Progenitor cell of endocrine pancreas (in vitro differentiated cells): Measurements from ENCODE around the gene KRTAP10-6. TPM values are rescaled to one million over a fixed set of nuclear protein-coding genes. Genes with fewer than 3 reads are reported as not detected.
"Not testable (repeated sequence)": the region's sequence is repeated elsewhere in the genome, so short reads cannot be mapped to it uniquely, and the experiment has no call there.

Experiments used
- DNase-seq: peaks from one replicate; pipeline ENCODE4 v3.0.0; 2021; ENCODE audit warnings: low spot score; ENCODE audit not compliant: unreplicated experiment
- H3K27ac Mint-ChIP-seq: 2 replicates; pipeline ENCODE4 v1.8.0; 2021; ENCODE audit warnings: mild to moderate bottlenecking, moderate library complexity, mixed read lengths
- H3K27me3 Mint-ChIP-seq: 2 replicates; pipeline ENCODE4 v1.8.0; 2021; ENCODE audit warnings: mixed read lengths
- H3K36me3 Mint-ChIP-seq: 2 replicates; pipeline ENCODE4 v1.8.0; 2022; ENCODE audit warnings: mixed read lengths; ENCODE audit not compliant: insufficient read depth
- H3K4me1 Mint-ChIP-seq: 2 replicates; pipeline ENCODE4 v1.8.0; 2021; ENCODE audit warnings: low read depth, mixed read lengths
- H3K4me3 Mint-ChIP-seq: 2 replicates; pipeline ENCODE4 v1.8.0; 2021; ENCODE audit warnings: low read depth, mild to moderate bottlenecking, moderate library complexity, mixed read lengths
- H3K9me3 Mint-ChIP-seq: 2 replicates; pipeline ENCODE4 v1.8.0; 2021; ENCODE audit warnings: low read depth, mixed read lengths
- long read RNA-seq: library from polyadenylated mRNA; unstranded; transcript quantifications from one replicate; pipeline ENCODE4 v2.0.0, GENCODE V29; 2020
- total RNA-seq: library from RNA; stranded (reverse); gene quantifications from 2 replicates; pipeline ENCODE4 v1.2.1, GENCODE V29; 2021
- TF ChIP-seq, protein P1 (sequence below): fragments of 200-600 bp; sonication (generic); IDR thresholded peaks from one replicate; pipeline ENCODE4 v1.5.0; 2021; ENCODE audit warnings: antibody characterized with exemption, mild to moderate bottlenecking; ENCODE audit not compliant: unreplicated experiment

Gene KRTAP10-6, protein sequence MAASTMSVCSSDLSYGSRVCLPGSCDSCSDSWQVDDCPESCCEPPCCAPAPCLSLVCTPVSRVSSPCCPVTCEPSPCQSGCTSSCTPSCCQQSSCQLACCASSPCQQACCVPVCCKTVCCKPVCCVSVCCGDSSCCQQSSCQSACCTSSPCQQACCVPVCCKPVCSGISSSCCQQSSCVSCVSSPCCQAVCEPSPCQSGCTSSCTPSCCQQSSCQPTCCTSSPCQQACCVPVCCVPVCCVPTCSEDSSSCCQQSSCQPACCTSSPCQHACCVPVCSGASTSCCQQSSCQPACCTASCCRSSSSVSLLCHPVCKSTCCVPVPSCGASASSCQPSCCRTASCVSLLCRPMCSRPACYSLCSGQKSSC
- total RNA-seq, result not detected in 2 replicates
- long read RNA-seq, result 0 reads

DNA sequence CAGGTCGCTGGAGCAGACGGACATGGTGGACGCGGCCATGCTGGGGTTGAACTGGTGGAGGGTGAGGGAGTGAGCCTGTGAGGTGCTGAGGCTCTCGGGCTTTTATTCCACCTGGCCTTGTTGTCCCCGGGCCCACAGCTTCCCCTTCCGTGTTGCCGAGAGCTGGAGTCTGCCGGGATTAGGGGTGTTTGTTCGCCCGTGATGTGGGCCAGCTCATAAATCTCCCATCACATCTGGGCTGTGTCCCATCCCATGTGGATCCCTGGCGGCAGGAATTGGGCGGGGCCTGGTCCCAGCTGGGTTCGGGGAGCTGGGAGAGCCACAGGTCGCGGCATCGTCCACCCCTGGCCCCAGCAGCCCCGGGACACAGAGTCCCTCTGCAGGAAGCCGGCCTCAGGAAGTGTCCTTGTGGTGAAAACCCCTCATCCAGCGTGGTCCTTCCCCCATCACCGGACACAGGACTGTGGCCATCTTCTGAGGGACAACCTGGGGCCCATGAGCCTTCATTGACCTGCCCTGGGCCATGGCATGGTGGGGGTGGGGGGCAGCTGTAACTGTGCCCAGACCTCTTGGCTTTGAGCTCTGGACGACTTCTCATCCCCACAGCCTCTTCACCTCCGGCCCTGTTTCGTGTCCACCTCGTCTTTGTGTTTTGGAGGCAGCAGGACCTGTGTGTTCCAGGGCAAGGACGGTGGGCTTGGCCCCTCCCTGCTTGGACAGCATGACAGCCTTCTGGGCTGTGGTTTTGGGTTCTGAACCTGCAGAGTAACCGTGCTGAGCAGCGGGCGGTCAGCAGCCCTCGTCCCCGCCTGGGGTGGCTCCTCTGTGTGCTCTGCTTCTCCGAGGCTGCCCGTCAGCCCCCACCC, at the start of gene KRTAP10-6:
TSS of gene KRTAP10-6 (minus strand) at position 60 of the 866 bp plus-strand sequence. CDS start at position 39, 21 bp downstream.
- H3K4me1 Mint-ChIP-seq, result peaks cover 7% of the 10 kb centered on the region
- H3K9me3 Mint-ChIP-seq, result no peaks in the 10 kb centered on the region
- no peak within 1 kb of the TSS for H3K27ac Mint-ChIP-seq
- no peaks in the 10 kb centered on the region for H3K36me3 Mint-ChIP-seq
- H3K4me3 Mint-ChIP-seq, result no peak within 1 kb of the TSS
- no peak for DNase-seq
- TF ChIP-seq, protein P1, sequence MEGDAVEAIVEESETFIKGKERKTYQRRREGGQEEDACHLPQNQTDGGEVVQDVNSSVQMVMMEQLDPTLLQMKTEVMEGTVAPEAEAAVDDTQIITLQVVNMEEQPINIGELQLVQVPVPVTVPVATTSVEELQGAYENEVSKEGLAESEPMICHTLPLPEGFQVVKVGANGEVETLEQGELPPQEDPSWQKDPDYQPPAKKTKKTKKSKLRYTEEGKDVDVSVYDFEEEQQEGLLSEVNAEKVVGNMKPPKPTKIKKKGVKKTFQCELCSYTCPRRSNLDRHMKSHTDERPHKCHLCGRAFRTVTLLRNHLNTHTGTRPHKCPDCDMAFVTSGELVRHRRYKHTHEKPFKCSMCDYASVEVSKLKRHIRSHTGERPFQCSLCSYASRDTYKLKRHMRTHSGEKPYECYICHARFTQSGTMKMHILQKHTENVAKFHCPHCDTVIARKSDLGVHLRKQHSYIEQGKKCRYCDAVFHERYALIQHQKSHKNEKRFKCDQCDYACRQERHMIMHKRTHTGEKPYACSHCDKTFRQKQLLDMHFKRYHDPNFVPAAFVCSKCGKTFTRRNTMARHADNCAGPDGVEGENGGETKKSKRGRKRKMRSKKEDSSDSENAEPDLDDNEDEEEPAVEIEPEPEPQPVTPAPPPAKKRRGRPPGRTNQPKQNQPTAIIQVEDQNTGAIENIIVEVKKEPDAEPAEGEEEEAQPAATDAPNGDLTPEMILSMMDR, result no peak
- no peaks in the 10 kb centered on the region for H3K27me3 Mint-ChIP-seq

DNA sequence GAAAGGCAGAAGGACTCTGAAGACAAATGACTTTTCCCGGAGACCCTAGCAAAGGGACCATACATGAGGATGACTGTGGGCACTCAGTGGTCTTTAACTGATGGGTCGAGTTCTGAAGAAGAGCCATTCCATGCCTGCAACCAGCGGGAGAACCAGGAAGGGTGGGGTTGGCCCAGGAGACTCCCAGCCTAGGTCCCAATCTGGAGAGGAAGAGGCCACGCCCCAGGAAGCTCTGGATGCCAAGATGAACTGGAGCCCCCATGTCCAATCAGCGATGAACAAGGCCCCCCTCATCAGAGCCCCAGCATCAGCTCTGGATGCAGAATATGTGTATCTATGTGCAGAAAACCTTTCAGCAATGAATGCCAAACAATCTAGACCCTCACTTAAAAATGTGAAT, 48.5 kb upstream of the KRTAP10-6 start:
- no peak for DNase-seq

DNA sequence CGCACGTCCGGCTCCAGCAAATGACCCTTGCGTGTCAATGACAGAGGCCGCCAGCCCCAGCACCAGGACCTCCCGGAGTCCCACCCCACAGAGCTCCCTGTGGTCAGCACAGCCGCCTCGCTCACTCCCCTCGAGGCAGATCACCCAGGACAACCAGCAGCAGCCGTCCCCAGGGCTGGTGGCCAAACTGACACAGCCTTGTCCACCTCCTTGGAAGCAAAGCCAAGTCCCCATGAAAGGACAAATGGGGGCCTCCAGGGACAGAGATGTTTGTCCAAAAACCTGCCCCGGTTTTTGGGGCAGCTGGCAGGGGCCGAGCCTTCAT, 47.0 kb upstream of the KRTAP10-6 start:
- Mint-ChIP-seq H3K27ac (no peak overlapping the region), H3K27me3 (peaks cover 6% of the 10 kb centered on the region), H3K36me3 (no peaks in the 10 kb centered on the region), H3K4me3 (no peak overlapping the region), H3K4me1 (no peaks in the 10 kb centered on the region), H3K9me3 (peaks cover 15% of the 10 kb centered on the region)
- TF ChIP-seq, protein P1, result no peak
- no peak for DNase-seq

More for the DNA sequence above, 48.5 kb upstream of the KRTAP10-6 start:
- Mint-ChIP-seq H3K4me1 (no peaks in the 10 kb centered on the region), H3K27ac (no peak overlapping the region), H3K4me3 (no peak overlapping the region), H3K9me3 (peaks cover 24% of the 10 kb centered on the region), H3K36me3 (peaks cover 3% of the 10 kb centered on the region), H3K27me3 (peaks cover 6% of the 10 kb centered on the region)
- TF ChIP-seq, protein P1, result no peak

DNA sequence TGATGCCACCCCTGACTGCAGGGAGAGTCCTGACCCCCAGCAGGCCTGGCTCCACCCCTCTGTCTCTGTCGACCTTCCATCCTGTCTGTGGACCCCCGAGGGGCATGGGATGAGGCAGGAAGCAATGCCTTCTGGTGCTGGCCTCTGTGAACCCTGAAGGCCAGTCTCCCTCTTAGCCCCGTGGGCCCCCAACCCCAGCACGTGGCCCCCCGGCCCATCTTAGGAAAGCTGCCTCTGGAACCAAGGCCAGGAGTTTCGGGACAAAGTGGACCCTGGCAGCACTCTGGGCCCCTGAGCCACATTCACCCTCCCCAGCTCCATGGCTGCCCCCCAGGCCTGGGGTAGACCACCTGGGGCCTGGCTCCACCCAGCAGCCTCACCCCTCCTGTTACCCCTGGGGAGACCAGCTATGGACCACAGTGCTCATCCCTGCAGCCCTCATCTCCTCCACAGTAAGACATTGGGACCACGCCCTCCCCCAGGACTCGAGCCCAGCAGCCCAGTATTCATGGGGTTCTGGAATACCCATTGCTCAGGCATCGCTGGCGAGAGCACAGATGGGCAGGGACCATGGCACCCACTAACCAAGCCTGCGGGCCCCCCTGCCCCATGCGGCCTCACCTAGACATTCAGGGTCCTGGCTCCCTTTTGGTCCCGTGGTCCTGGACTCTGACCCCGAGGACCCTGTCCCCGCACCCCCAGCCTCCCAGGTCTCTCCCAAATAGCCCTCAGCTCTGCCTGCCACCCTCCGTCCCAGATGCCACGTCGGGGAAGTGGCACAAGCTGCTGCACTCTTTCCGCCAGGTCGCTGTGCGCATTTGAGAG, 46.4 kb upstream of the KRTAP10-6 start:
- H3K27me3 Mint-ChIP-seq, H3K27ac Mint-ChIP-seq, H3K4me1 Mint-ChIP-seq, H3K36me3 Mint-ChIP-seq, H3K4me3 Mint-ChIP-seq, DNase-seq: not testable (repeated sequence)
- H3K9me3 Mint-ChIP-seq, result peaks cover 12% of the 10 kb centered on the region

DNA sequence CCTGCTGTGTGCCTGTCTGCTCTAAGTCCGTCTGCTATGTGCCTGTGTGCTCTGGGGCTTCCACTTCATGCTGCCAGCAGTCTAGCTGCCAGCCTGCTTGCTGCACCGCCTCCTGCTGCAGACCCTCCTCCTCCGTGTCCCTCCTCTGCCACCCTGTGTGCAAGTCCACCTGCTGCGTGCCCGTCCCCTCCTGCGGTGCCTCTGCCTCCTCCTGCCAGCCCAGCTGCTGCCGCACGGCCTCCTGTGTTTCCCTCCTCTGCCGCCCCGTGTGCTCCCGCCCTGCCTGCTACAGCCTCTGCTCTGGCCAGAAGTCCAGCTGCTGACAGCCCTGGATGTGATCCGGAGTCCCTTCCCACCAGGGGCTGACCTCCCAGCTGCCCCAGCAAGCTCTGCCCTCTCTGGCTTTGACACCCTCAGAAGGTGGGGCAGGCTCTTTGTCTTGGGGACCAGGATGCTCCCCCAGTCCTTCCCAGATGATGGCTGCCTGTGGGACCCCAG, 45.6 kb upstream of the KRTAP10-6 start:
- not testable (repeated sequence) for H3K36me3 Mint-ChIP-seq

More for the DNA sequence above, 45.6 kb upstream of the KRTAP10-6 start:
- H3K4me1 Mint-ChIP-seq, H3K27me3 Mint-ChIP-seq, H3K9me3 Mint-ChIP-seq, DNase-seq, H3K4me3 Mint-ChIP-seq, H3K27ac Mint-ChIP-seq: not testable (repeated sequence)
